Stimulated activated memory B cell treated with anti-CD40 and anti-IgM and Interleukin-4, amounts not matched to agents 10 μg/mL and 1 μg/mL and 100 μg/mL, for 72 hours (primary cell): ENCODE results near the gene TTLL12.

ENCODE experiments used
- ATAC-seq: fragments of 150-1000 bp; cut with Tn5 transposase; 2 replicates; pipeline ENCODE4 v1.10.0; 2021
- H3K27ac Mint-ChIP-seq: one replicate; pipeline ENCODE4 v1.8.0; 2022; ENCODE audit warnings: mild to moderate bottlenecking, mixed read lengths
- H3K27me3 Mint-ChIP-seq: one replicate; pipeline ENCODE4 v1.8.0; 2022; ENCODE audit warnings: mixed read lengths
- H3K36me3 Mint-ChIP-seq: one replicate; pipeline ENCODE4 v1.8.0; 2022; ENCODE audit warnings: mixed read lengths
- H3K4me1 Mint-ChIP-seq: one replicate; pipeline ENCODE4 v1.8.0; 2022; ENCODE audit warnings: mixed read lengths
- H3K4me3 Mint-ChIP-seq: one replicate; pipeline ENCODE4 v1.8.0; 2022; ENCODE audit warnings: mild to moderate bottlenecking, moderate library complexity, mixed read lengths
- H3K9me3 Mint-ChIP-seq: one replicate; pipeline ENCODE4 v1.8.0; 2022; ENCODE audit warnings: mixed read lengths

Gene TTLL12

GRCh38 chr22:43186272-43187170 is at the start of gene TTLL12:
TTLL12 (minus strand) TSS chr22:43187134; CDS start chr22:43187069, 65 bp downstream.
- Mint-ChIP-seq H3K36me3 (peaks cover 16% of the 10 kb centered on the region), H3K4me1 (peaks cover 26% of the 10 kb centered on the region), H3K27ac (peak within 1 kb of the TSS; percentile 96), H3K4me3 (peak within 1 kb of the TSS; percentile 83), H3K27me3 (no peaks in the 10 kb centered on the region), H3K9me3 (peaks cover 4% of the 10 kb centered on the region)
- ATAC-seq, result peak; percentile 76

GRCh38 chr22:43235445-43236409 is 48.8 kb upstream of the TTLL12 start:
- Mint-ChIP-seq H3K27ac (no peak overlapping the region), H3K27me3 (peaks cover 80% of the 10 kb centered on the region), H3K4me1 (peaks cover 14% of the 10 kb centered on the region), H3K4me3 (no peak overlapping the region), H3K36me3 (no peaks in the 10 kb centered on the region), H3K9me3 (no peaks in the 10 kb centered on the region)
- no peak for ATAC-seq

- H3K27me3 Mint-ChIP-seq, result peaks cover 79% of the 10 kb centered on the region
- H3K4me1 Mint-ChIP-seq, result peaks cover 15% of the 10 kb centered on the region
- no peak overlapping the region for H3K27ac Mint-ChIP-seq
- H3K36me3 Mint-ChIP-seq, result no peaks in the 10 kb centered on the region
- H3K4me3 Mint-ChIP-seq, result no peak overlapping the region
- no peaks in the 10 kb centered on the region for H3K9me3 Mint-ChIP-seq
- ATAC-seq, result no peak
Measured at GRCh38 chr22:43234264-43234988, 47.5 kb upstream of the TTLL12 start.

- H3K9me3 Mint-ChIP-seq, result no peaks in the 10 kb centered on the region
- no peak for ATAC-seq
- no peaks in the 10 kb centered on the region for H3K36me3 Mint-ChIP-seq
- peaks cover 83% of the 10 kb centered on the region for H3K27me3 Mint-ChIP-seq
- H3K4me3 Mint-ChIP-seq, result no peak overlapping the region
- H3K4me1 Mint-ChIP-seq, result peaks cover 15% of the 10 kb centered on the region
- H3K27ac Mint-ChIP-seq, result no peak overlapping the region
Measured at GRCh38 chr22:43233529-43233928, 46.6 kb upstream of the TTLL12 start.

GRCh38 chr22:43232445-43232844 is 45.5 kb upstream of the TTLL12 start:
- H3K4me3 Mint-ChIP-seq, result no peak overlapping the region
- no peaks in the 10 kb centered on the region for H3K9me3 Mint-ChIP-seq
- no peak overlapping the region for H3K27ac Mint-ChIP-seq
- no peak for ATAC-seq
- no peaks in the 10 kb centered on the region for H3K36me3 Mint-ChIP-seq
- peaks cover 8% of the 10 kb centered on the region for H3K4me1 Mint-ChIP-seq
- peaks cover 79% of the 10 kb centered on the region for H3K27me3 Mint-ChIP-seq

GRCh38 chr22:43231724-43232034 is 44.7 kb upstream of the TTLL12 start:
- no peak for ATAC-seq
- Mint-ChIP-seq H3K27ac (no peak overlapping the region), H3K9me3 (no peaks in the 10 kb centered on the region), H3K36me3 (no peaks in the 10 kb centered on the region), H3K27me3 (peaks cover 71% of the 10 kb centered on the region), H3K4me3 (no peak overlapping the region), H3K4me1 (peaks cover 8% of the 10 kb centered on the region)

GRCh38 chr22:43230971-43231723 is 44.2 kb upstream of the TTLL12 start:
- Mint-ChIP-seq H3K27ac (no peak overlapping the region), H3K4me3 (no peak overlapping the region)

GRCh38 chr22:43230571-43230970 is 43.6 kb upstream of the TTLL12 start:
- no peak overlapping the region for H3K27ac Mint-ChIP-seq
- ATAC-seq, result no peak
- peaks cover 68% of the 10 kb centered on the region for H3K27me3 Mint-ChIP-seq
- H3K4me1 Mint-ChIP-seq, result peaks cover 8% of the 10 kb centered on the region
- no peaks in the 10 kb centered on the region for H3K9me3 Mint-ChIP-seq
- no peaks in the 10 kb centered on the region for H3K36me3 Mint-ChIP-seq
- H3K4me3 Mint-ChIP-seq, result no peak overlapping the region

More at GRCh38 chr22:43230971-43231723, 44.2 kb upstream of the TTLL12 start:
- Mint-ChIP-seq H3K9me3 (no peaks in the 10 kb centered on the region), H3K4me1 (peaks cover 8% of the 10 kb centered on the region), H3K36me3 (no peaks in the 10 kb centered on the region), H3K27me3 (peaks cover 68% of the 10 kb centered on the region)
- ATAC-seq, result no peak

GRCh38 chr22:43228863-43229262 is 41.9 kb upstream of the TTLL12 start:
- H3K27ac Mint-ChIP-seq, result no peak overlapping the region

GRCh38 chr22:43228330-43228729 is 41.4 kb upstream of the TTLL12 start:
- H3K27ac Mint-ChIP-seq, result no peak overlapping the region
- no peak overlapping the region for H3K4me3 Mint-ChIP-seq
- H3K36me3 Mint-ChIP-seq, result no peaks in the 10 kb centered on the region
- H3K9me3 Mint-ChIP-seq, result no peaks in the 10 kb centered on the region
- H3K27me3 Mint-ChIP-seq, result peaks cover 68% of the 10 kb centered on the region
- ATAC-seq, result no peak
- H3K4me1 Mint-ChIP-seq, result peaks cover 8% of the 10 kb centered on the region

More at GRCh38 chr22:43228863-43229262, 41.9 kb upstream of the TTLL12 start:
- peaks cover 73% of the 10 kb centered on the region for H3K27me3 Mint-ChIP-seq
- no peaks in the 10 kb centered on the region for H3K9me3 Mint-ChIP-seq
- H3K4me1 Mint-ChIP-seq, result peaks cover 8% of the 10 kb centered on the region
- H3K36me3 Mint-ChIP-seq, result no peaks in the 10 kb centered on the region
- H3K4me3 Mint-ChIP-seq, result no peak overlapping the region
- ATAC-seq, result no peak

- Mint-ChIP-seq H3K9me3 (no peaks in the 10 kb centered on the region), H3K27me3 (peaks cover 57% of the 10 kb centered on the region), H3K4me3 (no peak overlapping the region), H3K4me1 (peaks cover 8% of the 10 kb centered on the region), H3K27ac (no peak overlapping the region), H3K36me3 (no peaks in the 10 kb centered on the region)
- ATAC-seq, result no peak
Measured at GRCh38 chr22:43227239-43227630, 40.3 kb upstream of the TTLL12 start.

- Mint-ChIP-seq H3K4me3 (no peak overlapping the region), H3K4me1 (peaks cover 8% of the 10 kb centered on the region), H3K36me3 (no peaks in the 10 kb centered on the region), H3K27ac (no peak overlapping the region), H3K9me3 (no peaks in the 10 kb centered on the region), H3K27me3 (peaks cover 53% of the 10 kb centered on the region)
- ATAC-seq, result no peak
Measured at GRCh38 chr22:43226377-43227238, 39.7 kb upstream of the TTLL12 start.

- Mint-ChIP-seq H3K27me3 (peaks cover 49% of the 10 kb centered on the region), H3K4me3 (no peak overlapping the region), H3K4me1 (no peaks in the 10 kb centered on the region), H3K27ac (no peak overlapping the region), H3K9me3 (no peaks in the 10 kb centered on the region), H3K36me3 (no peaks in the 10 kb centered on the region)
- ATAC-seq, result no peak
Measured at GRCh38 chr22:43225609-43226008, 38.7 kb upstream of the TTLL12 start.

GRCh38 chr22:43222987-43223386 is 36.1 kb upstream of the TTLL12 start:
- no peak for ATAC-seq
- Mint-ChIP-seq H3K36me3 (no peaks in the 10 kb centered on the region), H3K27ac (no peak overlapping the region), H3K27me3 (peaks cover 53% of the 10 kb centered on the region), H3K4me3 (no peak overlapping the region), H3K9me3 (no peaks in the 10 kb centered on the region), H3K4me1 (no peaks in the 10 kb centered on the region)
